Sciatic nerve (tissue), 2 donors: Measurements from ENCODE around the gene WNT6. TPM values are rescaled to one million over a fixed set of nuclear protein-coding genes. Genes with fewer than 3 reads are reported as not detected.

Experiments
- ATAC-seq: fragments of 200-7000 bp; cut with Tn5 transposase; one replicate; pipeline ENCODE4 v1.9.1; 2020; ENCODE audit warnings: mild to moderate bottlenecking, moderate library complexity
- DNase-seq: peaks from one replicate; pipeline ENCODE4 v3.0.0-alpha.2; 2020; ENCODE audit warnings: low spot score
- intact Hi-C: fragments of 100-400 bp; cut with DNase I; formaldehyde crosslinking; loops from one replicate; pipeline ENCODE4 v1.14.2; 2022
- total RNA-seq: library from RNA; stranded (reverse); fragmentation: NEBNext Ultra II Directional; extraction: Animal tissue kit (Norgen Biotek cat#: 25700); gene quantifications from one replicate; pipeline ENCODE4 v1.2.1, GENCODE V29; 2021
- donor health status: DM: no; HTN: no; CAD: no.
- donor health status: DM: no; HTN: no; CAD: no.

The WNT6 gene
- total RNA-seq, 1 donor from 2014 or later = 23.3 TPM

DNA sequence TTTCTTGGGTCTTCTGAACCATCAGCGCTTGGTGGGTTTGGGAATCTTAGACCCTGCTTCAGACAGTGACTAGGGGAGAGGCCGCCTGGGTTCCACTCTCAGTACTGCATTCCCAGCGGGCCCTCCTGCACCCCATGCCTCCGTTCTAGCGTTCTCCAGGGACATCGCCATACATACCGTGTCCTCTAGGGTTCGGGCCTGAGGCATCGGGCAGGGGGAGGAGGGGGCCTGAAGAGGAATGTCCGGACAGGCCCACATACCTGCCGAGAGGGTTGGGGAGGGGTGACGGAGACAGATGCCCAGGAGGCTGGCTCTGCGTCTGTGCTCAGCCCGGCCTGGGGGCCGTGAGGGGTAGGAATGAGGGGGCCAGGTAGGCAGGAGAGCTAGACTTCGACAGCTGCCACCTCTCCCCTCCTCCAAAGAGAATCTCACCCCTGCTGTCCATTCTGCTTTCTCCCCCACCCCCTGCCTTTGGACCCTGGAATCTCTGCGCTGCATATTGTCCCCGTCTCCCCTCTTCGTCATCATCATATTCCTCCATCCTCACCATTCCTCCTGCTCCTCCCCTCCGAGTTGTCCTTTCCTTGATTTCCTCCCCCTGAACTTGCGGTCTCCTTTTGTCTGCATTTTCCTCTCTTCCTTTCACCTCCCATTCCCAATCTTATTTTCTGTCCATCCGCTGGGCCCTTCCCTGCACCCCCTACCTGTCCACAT, 13.2 kb downstream of the WNT6 start:
- intact Hi-C loops = loop anchor here (5.0 kb wide), 1 partner anchor 214 kb away; no protein-coding TSS in a partner anchor
- DNase-seq = no peak
- ATAC-seq = no peak

DNA sequence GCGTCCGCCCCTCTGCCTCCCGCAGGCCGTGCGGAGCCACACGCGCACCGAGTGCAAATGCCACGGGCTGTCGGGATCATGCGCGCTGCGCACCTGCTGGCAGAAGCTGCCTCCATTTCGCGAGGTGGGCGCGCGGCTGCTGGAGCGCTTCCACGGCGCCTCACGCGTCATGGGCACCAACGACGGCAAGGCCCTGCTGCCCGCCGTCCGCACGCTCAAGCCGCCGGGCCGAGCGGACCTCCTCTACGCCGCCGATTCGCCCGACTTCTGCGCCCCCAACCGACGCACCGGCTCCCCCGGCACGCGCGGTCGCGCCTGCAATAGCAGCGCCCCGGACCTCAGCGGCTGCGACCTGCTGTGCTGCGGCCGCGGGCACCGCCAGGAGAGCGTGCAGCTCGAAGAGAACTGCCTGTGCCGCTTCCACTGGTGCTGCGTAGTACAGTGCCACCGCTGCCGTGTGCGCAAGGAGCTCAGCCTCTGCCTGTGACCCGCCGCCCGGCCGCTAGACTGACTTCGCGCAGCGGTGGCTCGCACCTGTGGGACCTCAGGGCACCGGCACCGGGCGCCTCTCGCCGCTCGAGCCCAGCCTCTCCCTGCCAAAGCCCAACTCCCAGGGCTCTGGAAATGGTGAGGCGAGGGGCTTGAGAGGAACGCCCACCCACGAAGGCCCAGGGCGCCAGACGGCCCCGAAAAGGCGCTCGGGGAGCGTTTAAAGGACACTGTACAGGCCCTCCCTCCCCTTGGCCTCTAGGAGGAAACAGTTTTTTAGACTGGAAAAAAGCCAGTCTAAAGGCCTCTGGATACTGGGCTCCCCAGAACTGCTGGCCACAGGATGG, 14.0 kb downstream of the WNT6 start:
- intact Hi-C loops = loop anchor here (5.0 kb wide), 1 partner anchor 214 kb away; no protein-coding TSS in a partner anchor
- DNase-seq = no peak
- no peak for ATAC-seq

DNA sequence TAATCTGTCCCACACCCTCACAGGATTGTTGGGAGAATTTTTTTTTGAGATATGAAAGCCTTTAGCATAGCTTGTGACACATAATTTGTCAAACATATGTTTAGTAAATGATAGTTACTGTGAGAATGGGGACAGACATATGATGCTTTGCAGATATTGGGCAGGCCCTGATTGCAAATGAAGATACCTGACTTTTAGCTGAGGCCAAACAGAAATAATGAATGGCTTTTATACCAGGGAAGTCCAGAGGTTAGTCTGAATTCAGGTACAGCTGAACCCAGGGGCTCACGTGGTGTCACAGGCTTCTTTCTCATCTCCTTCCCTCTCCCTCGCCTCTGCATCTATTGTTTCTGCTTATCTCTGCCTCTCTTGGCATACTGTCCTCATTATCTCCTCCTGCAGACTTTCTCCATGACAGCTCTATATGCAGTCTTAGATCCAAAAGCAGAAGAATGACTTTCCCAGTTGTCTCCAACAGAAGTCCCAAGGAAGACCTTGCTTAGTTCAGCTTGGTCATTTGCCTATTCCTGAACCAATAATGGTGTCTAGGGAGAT, 16.2 kb downstream of the WNT6 start:
- ATAC-seq = no peak
- intact Hi-C loops = no loop called here
- no peak for DNase-seq

DNA sequence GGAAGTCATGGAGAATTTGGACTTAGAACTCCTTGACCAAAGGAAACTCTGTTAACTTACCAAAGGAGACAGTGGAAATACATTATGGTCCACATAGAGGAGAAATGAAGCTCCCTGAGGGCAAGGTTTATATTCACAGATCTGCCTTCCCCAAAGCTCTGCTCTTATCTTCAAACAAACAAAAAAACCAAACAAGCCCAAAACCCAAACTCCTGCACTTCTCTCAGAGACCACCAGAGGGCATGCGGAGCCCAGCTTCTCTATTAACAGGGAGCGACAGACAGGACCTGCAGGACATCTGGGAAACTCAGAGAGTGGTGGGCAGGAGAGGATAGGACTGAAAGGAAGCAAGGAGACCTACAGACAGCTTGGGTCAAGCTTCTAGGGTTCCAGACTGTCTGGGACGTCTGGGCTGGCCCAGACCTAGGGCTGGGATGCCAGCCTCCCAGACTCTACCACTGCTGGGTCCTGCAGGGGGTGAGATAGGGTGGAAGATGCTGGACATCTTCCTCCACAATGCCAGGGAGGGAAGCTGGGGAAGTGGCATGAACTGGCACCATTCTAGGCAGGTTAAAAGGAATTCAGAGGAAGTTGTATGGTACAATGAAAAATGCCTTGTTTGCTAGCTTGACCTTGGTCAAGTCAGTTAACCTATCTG, 17.1 kb downstream of the WNT6 start:
- ATAC-seq (peak; percentile 57), DNase-seq (peak; percentile 81)
- intact Hi-C loops = no loop called here

DNA sequence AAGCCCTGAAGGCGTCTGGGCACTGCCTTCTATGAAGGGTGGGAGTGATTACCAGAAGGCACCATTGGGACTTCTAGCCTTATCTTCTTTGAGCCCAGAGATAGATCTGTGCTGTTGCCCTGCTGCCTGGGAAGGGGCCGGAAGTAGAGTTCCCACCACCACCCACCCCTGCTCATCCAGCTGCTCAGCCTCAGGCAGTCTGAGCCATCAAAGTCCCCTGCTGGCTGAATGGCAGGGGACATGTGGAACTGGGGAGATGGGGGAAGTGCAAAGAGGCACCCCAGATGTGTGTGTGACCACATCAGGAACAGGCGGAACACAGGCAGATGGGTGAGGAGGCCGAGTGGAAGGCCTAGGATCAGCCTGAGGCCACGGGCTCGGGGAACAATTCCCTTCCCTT, 17.7 kb downstream of the WNT6 start:
- DNase-seq = no peak
- intact Hi-C loops = no loop called here

DNA sequence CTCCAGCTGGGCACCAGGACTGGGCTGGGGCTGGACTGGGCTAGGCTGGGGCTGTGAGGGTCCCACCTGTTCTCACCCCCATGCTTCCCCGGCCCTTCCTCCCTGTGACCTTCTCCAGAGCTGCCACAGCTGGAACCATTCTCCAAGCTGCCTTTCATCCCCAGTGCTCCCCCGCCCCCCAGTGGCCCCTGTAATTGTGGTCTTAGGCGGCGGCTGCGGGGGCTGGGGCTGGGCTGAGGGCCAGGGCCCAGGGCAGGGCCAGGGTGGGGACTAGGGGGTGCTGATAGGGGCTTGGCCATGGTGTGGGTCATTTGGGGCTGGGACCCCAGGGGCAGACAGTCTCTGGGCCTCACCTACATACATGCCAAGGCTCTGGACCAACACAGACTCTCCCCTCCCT, 18.3 kb downstream of the WNT6 start:
- intact Hi-C loops = no loop called here
- ATAC-seq = no peak
- DNase-seq = no peak

More for the DNA sequence above, 17.7 kb downstream of the WNT6 start:
- no peak for ATAC-seq

DNA sequence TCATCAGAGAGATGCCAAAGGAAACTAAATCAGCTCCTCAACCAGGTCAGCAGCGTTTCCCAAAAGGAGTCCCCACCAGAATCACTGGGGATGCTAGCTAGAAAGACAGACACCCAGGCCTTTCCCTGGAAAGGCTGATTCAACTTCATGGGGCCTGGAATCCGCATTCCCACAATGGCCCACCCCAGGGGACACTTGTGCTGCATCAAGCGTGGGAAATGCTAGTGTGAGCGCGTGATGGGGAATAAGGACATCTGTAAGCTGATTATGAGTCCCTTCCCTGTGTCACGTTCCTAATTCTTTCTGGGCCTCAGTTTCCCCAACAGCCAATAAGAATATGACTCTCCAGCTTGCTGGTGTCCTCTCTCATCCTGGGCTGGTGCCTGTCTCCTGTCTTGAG, 18.9 kb downstream of the WNT6 start:
- ATAC-seq (no peak), DNase-seq (no peak)
- intact Hi-C loops = no loop called here

DNA sequence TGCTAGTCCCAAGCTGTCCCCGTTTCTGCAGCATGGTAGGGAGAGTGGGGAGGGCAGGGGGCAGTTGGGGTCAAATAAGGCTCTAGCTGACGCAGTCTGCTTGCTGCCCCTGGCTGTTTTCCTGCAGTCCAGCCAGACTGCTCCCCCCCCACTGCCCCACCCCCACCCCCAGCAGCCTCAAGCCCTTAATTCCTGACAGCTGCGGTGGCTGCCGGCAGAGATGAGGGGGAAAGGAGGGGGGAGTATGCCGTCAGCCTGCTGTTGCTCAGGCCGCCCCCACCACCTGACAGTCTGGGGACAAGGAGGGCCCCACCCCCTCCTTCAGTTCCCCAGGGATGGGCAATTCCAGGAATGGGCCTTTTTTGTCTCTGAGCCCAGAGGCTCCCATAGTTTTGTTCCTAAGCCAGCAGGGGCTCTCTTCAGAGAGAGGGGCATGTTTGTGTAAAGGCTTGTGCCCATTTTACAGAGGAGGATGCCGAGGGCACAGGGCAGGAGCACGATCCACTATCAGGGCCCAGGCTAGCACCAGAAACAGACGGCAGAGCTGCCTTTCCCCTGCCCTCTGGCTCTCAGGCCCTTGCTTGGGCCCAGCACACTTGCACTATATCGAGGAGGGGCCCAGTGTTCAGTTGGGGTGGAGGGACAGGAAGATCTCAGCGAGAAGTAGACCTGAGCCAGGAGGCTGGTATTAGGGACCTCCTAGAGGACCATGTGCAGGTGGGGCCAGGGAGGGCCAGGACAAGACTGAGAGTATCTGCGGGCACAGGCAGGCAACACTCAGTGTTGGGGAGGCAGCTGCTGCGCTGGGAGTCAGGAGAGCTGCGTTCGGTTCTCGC, 19.5 kb downstream of the WNT6 start:
- ATAC-seq (no peak), DNase-seq (no peak)
- intact Hi-C loops = no loop called here

DNA sequence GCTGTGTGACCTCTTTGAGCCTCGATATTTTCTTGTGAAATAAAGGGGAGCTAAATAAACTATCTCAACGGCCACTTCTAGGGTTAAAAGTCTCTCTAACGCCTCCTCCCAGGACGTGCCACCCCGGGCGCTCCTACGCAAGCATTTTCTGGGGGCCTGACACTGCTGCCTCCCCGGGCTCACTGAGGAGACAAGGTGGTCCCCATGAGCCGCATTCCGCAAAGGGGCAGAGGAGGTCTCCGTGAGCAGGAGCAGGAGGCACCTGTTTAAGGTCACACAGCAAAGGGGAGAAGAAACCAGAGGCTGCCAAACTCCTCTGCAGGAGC, 20.1 kb downstream of the WNT6 start:
- ATAC-seq = no peak
- no peak for DNase-seq

DNA sequence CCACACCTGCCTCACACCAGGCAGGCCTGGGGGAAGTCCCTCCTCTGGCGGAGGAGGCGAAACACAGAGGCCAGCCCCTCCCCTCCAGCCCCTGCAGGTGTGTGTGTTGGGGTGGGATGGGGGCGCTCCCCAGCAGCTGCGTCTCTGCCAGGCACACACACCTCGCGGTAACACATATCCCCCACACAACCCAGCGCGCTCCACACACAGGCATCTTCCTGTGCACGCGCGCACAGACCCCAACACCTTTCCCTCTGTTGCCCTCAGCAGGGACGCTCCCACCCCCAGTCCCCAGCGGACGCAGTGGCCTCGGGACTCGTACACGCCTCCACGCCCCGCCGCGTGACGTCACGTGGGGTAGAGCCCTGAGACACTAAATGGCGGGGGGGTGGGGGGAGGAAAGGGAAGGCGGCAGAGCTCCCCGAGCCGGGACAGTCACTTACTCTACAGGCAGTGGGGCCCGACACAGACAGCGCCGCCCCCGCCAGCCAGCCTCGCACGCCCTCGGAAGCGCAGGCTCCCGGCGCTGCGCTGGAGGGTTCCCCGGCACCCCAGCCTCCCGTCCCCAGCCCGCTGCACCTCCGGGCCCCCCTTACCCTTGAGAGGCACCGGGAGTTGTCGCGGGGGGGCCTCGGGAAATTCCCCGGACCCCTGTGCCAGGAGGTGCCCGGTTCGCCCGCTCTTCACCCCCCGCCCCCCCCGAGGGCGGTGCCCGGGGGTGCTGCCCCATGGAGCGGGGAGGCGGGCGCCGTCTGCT, 20.7 kb downstream of the WNT6 start, which contains the start of gene WNT10A:
Gene WNT10A (plus strand): TSS at position 751 of the 757 bp plus-strand sequence. CDS start 144 bp downstream, outside the sequence.
- intact Hi-C loops = no loop called here
- peak; percentile 6 for ATAC-seq
- DNase-seq = no peak

More for the DNA sequence above, 20.1 kb downstream of the WNT6 start:
- intact Hi-C loops = no loop called here

DNA sequence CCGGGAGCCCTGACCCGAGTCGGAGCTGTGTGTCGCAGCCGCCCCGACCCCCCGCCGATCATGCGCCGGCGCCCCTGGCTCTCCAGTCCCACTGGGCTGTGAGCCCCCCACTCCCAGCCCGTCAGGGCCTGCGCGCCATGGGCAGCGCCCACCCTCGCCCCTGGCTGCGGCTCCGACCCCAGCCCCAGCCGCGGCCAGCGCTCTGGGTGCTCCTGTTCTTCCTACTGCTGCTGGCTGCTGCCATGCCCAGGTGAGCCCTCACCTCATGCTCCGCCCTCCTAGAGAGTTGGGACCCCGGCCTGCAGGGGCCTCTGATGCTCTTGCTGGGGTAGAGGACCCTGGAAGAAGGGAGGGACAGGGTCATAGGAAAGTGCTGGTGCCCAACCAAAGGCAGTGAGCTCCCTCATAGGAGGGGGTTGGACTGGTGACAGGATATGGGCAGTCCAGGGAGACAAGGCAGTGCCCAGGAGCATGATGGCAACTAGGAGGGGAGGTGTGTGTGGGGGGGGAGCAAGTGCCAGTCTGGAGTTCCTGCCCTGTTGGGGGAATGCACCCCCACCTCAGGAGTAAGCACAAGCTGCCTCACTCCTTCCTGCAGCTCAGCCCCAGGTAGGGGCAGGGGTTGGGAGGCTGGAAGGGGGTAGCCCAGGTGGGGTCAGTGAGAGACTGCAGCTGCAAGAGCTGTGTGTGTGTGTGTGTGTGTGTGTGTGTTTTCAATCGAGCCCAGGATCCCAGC, 21.4 kb downstream of the WNT6 start:
- intact Hi-C loops = no loop called here
- DNase-seq = no peak
- ATAC-seq = no peak

DNA sequence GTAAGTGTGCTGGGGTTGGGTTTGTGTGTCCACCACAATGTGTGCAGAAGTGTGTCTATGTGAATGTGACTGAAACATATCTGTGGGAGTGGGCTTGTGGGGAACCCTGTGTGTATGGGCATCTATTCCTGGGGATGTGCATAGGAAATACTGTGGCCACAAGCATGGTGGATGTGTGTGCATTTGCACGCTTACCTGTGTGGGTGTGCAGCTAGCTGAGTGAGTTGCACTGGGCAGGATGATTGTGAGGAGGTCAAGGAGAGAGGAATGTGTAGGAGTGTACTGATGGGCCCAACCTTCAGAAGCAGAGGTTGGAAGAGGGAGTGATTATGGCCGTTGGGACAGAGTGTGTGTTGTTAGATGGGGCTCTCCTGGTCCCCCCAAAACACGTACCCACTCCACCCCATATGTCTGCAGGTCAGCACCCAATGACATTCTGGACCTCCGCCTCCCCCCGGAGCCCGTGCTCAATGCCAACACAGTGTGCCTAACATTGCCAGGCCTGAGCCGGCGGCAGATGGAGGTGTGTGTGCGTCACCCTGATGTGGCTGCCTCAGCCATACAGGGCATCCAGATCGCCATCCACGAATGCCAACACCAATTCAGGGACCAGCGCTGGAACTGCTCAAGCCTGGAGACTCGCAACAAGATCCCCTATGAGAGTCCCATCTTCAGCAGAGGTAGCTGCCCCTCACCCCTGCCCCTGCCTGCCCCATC, 22.3 kb downstream of the WNT6 start:
- DNase-seq (no peak), ATAC-seq (no peak)
- intact Hi-C loops = no loop called here

DNA sequence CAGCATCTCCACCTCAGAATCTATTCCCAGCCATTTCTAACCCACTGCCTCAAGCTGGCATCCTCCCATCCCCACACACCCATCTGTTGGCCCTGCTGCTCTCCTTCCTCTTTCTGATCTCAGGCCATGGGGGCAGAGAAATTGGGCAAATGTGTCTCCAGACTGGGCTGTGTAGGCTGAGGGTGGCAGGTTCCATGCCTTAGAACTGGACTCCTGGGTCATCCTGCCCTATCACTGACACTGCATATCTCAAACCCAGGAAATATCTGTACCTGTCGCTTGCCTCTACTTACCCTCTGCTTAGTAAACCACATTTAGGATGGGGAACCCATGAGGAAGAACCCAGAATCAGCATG, 22.8 kb downstream of the WNT6 start:
- DNase-seq (no peak), ATAC-seq (no peak)
- intact Hi-C loops = no loop called here

DNA sequence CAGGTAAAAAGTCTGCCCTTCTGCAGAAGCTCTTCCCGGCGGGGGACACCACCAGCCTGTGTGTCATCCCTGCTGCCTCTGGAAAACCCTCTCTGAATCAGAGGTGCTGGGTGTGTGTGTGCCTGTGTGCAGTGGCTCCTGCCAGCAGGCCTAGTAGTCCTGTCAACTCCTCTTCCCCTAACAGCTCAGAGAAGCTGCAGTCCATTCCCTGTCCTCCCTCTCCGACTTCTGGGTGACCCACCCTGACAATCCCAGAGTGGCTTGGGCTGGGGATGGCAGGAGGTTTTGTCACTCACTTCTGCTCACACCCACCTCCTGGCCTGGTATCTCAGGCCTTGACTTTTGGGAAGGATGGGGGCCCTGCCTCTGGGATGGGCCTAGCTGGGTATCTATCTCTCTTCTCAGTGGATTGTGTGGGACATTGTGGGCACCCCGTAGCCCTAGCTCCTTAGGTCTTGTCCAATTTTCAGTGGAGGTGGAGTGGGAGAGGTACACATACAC, 23.3 kb downstream of the WNT6 start:
- intact Hi-C loops = no loop called here
- no peak for ATAC-seq
- DNase-seq = no peak

DNA sequence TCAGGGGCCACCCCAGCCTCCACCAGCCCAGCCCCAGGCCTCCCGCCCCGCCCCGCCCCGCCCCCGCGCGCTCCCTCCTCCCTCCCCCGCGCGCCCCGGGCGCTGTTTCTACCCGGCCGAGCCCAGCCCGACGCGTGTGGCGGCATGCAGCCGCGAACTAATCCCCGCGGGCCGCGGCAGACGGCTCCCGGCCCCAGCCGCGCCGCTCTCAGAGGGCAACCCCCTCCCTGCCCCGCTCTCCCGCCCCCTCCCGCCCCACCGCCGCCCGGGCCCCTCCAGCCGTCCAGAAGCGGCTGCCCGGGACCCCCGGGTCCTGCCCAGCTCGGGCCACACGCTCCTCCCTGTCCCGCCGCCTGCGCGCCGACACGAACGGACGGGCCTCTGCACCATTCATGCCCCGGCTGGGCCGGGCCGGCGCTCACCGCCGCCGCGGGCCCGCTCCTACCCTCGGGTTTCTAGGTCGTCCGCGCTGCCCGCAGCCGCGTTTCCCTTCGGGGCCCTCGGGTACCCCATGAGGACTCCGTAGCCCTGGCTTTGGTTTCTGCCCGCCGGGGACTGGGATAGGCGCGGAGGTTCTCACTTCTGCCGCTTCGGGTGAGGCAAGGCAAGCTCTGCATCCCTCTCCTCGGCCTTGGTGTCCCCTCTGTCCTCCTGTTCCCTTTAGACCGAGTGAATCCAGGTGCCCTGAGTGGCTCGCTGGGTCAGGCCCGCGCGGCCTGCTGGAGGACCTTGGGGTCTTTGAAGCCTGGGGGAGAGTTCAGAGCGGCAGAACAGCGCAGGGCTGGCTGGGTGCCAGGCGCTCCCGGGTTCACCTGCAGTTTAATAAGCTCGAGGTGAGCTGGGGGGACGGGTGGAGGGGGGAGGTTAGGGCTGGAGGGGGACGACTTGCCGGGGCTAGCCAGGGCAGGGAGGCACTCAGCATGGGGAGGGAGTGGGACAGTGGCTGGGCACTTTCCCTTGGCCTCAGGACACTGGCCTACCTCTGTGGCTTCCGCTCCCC, 24.2 kb downstream of the WNT6 start:
- ATAC-seq = peak; percentile 43
- intact Hi-C loops = no loop called here
- no peak for DNase-seq

DNA sequence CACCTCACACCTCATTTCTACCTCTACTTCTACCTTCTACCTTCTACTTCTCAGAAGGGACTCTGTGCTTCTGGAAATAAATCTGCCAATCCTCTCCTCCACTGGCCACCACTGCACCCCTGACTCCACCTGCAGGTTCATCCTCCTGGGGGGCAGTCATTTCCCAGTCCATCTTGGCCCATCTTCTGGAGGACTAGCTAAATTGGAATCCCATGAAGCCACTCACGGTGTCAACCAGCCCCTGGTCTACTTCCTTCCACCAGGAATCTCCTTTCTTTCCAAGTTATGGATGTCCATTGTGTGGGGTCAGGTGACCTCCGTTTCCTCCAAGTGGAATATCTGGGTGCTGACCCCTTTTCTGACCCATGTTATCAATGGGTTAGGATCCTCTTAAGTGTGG, 24.9 kb downstream of the WNT6 start:
- ATAC-seq (no peak), DNase-seq (no peak)
- intact Hi-C loops = no loop called here
